ENCODE measurements around the gene BARD1.
"Not testable (repeated sequence)": the region's sequence is repeated elsewhere in the genome, so short reads cannot be mapped to it uniquely, and the experiment has no call there.

BARD1 gene

DNA sequence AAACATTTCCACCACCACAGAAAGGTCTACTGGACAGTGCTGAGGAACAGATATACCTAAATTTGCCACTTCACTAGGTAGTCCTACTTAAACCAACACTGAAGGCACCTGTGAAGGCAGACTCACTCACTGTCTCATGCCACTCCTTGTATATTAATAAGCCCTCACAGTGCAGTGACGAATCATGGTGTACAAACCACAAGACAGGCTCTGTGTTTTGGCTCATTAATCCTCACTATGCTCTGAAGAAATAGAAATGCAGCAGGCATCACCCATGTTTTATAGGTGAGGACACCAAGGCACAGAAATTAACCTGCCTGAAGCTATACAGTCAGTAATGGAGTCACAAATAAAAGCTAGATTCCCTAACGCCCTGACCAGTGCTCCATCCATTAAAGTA lies 44.3 kb downstream of the BARD1 start:
- DNase-seq (ENCODE audit: low read depth in 2 of 2) = no peak

DNA sequence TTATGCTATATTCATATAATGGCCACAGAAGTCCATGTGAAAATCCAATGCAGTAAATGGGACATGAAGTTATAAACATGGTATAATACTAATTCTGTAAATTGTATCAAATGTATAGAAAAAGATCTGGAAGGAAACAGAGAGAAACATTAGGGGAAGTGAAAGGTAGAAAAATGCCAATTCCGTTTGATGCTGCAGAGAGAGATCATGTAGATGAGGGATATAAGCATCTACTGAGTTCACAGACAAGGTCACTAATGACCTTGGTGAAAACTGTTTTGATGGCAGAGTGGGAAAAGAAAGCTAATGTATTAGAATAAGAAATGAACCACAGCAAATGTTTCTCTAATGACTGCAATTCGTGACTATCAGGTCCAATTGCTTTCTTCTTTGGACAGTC lies 56.0 kb downstream of the BARD1 start:
- DNase-seq (ENCODE audit: low read depth in 2 of 2) = no peak

DNA sequence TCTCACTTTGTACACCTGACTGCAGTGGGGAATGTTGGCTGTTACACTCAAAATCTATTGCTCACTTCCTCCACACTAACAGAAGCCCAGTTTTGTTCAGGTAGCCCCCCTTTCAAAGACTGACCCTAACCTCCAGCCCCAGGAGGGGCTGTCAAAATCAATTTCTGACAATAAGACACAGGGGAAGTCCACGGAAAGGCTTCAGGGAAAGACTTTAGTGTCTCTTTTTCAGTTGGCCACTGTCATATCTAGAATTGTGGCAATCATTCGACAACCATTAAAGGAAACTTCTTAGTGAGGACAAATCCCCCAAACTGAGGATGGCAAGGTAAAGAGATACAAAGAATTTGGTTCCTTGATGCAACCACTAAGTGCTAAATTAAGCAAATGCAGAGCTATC lies 59.0 kb downstream of the BARD1 start:
- DNase-seq (ENCODE audit: low read depth in 2 of 2) = no peak

DNA sequence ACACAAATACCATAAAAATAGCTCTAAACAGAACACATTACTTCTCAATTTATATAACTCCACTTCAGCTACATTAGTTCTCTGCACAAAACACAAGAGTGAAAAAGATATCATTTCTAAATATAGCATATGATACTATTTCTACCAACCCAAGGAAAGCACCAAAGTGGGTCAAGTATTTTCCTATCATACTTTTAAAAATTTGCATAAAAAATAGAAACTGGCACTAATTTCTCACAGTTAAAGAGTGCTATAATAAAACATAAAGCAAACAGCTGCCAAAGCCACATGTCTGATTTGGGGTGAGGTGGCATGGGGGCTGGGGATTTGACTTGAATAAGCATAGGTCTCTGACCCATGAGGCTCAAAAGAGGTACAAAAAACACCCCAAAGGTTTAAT lies 61.5 kb downstream of the BARD1 start:
- no peak for DNase-seq (ENCODE audit: low read depth in 2 of 2)

DNA sequence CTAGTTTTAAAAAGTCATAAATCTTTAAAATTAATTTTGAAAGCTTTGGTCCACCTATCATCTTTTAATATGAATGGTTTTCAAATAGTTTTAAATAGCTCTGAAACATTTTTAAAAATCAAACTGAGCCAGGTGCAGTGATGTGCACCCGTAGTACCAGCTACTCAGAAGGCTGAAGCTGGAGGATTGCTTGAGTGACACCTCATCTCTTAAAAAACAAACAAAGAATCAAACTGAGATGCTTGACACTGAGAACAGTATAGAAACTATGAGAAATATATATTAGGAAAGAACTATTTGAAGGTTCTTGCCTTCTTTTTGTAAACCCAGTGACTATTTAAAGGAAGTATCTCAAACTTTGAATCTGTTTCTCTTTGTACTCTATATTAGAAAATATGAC lies 67.4 kb downstream of the BARD1 start:
- no peak for DNase-seq (ENCODE audit: low read depth in 2 of 2)

DNA sequence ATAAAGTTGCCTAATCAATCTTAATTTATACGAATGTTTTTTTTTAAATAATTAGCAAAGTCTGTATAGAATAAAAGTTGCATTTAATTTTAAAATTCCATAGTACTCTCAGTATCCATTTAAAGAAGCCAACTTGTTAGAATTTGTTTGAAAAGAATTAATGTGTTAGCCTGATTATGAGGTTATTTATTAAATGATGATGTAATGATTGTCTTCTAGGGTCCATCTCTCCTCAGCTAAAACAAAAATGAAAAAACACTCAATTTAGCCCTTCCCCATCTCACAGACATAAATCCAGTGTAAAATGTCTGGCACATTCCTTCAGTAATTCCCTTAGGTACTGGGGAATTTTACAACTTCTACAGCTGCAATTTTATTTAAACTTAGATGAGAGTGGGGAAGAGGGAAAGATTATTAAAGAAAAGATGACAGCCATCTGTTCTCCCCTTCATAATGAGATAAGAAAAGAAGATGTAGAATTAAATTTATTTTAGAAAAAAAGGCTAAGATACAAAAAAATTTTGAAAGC lies 68.6 kb downstream of the BARD1 start:
- DNase-seq (ENCODE audit: low read depth in 2 of 2) = no peak

DNA sequence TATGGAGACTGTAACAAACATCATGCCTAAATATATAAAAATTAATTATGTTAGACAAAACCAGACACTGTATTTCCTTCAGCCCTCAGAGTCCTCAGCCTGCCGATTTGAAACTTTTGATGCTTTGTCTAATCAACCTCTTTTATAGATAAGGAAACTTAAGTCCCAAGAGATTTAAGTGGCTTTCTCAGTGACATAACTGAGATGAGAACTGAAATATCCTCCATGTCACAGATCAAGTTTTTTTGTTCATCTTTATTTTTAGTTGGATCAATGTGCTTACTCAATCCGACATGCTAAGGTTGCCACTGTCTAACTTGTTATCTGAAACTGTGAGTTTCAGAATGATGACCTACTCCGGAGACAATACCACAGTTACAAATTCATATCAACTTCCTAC lies 72.3 kb downstream of the BARD1 start:
- no peak for DNase-seq (ENCODE audit: low read depth in 2 of 2)

DNA sequence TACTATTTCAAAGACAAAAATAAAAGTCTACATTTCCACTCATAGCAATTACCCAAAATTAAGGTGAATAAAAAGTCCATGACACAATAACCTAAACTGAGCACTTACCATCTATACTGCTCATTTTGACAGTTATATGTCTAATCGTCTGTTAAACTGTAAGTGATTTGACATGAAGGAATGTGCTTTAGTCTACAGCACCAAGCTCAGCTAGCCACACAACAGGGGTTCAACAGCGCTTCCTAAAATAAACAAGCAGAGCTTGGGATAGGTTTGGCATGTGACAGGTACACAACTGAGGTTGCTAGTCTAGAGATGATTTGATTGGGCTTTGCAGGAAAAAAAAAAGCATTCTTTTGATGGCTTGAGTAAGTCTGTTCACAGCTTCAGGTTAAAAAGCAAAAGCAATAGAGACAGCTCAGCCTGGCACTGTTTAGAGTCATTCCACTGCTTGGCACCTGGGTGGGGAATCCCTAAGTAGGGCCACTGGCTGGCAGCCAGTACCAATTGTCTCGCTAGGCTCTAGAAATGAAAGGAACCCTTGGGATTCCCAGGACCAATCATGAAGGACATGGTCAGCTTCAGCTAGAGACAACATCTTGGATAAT lies 78.6 kb downstream of the BARD1 start:
- DNase-seq (ENCODE audit: low read depth in 2 of 2) = no peak

DNA sequence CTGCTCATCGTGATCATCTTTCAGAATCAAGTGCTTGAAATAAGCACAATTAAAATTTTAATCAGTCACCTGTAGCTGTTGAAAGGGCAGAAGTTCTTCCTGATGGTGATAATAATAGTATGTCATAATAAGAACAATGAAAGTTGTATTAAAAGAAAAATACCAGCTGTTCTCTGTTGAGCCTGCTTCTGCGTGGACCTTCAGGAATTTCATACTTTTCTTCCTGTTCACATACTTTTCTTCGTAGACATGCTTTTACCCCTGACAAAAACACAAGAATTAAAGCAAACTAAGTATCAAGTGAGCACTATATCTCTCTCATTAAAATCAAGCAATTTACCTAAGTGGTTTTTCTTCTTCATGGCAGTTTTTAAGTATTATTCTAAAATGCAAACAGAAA lies 79.2 kb downstream of the BARD1 start:
- no peak for DNase-seq (ENCODE audit: low read depth in 2 of 2)

DNA sequence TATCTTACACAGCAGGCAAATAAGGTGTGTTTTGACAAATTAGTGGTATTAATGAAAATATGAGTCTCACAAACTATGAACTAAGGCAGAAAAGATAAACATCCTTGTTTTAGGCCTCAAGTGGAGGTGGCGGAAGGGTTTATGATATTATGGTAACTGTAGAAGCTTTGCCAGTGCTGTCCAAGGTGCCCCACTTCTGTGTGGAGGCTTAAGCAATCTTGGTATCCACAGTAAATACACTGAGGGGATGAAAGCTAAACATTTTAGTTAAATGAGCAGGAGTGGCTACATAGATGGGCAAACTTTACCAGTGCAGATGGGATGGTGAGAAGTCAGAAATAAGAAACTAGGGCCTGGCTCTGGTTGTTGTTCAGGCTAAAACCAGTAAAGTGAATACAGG lies 84.7 kb downstream of the BARD1 start:
- DNase-seq (ENCODE audit: low read depth in 2 of 2) = no peak

DNA sequence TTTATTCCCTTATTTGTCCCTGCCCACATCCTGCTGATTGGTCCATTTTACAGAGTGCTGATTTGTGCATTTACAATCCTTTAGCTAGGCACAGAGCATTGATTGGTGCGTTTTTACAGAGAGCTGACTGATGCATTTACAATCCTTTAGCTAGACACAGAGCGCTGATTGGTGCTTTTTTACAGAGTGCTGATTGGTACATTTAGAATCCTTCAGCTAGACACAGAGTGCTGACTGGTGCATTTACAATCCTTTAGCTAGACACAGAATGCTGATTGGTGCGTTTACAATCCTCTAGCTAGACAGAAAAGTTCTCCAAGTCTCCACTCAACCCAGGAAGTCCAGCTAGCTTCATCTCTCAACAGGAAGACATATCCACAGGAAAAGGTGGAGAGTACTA lies 91.6 kb downstream of the BARD1 start:
- not testable (repeated sequence) for DNase-seq (ENCODE audit: low read depth in 2 of 2)

DNA sequence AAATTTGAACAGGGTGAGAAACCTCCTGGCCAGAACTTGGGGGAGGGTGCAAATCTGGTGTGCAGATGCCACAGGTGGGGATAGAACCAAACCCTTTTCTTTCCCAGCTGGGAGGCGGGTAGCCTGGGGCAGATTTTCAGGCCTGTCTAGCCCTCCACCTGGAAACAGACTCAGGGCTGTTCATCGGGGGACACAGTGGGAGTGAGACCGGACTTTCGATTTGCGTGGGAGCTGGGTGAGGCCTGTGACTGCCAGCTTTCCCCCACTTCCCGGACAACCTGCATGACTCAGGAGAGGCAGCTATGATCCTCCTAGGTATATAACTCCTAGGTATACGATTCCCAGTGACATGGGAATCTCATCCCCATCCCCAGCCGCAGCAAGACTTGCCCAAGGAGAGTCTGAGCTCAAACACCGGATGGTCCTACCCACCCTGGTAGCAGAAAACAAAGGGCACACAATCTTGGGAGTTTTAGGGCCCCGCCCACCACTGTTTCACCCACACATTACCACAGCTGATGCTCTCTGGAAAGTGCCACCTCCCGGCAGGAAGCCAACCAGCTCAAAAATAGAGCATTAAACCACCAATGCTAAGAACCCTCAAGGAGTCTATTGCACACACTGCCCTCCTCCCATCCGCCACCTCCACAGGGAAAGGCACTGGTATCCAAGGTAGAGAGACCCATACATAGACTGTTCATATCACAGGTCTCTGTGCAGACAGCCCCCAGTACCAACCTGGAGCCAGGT lies 92.5 kb downstream of the BARD1 start:
- no peak for DNase-seq (ENCODE audit: low read depth in 2 of 2)

DNA sequence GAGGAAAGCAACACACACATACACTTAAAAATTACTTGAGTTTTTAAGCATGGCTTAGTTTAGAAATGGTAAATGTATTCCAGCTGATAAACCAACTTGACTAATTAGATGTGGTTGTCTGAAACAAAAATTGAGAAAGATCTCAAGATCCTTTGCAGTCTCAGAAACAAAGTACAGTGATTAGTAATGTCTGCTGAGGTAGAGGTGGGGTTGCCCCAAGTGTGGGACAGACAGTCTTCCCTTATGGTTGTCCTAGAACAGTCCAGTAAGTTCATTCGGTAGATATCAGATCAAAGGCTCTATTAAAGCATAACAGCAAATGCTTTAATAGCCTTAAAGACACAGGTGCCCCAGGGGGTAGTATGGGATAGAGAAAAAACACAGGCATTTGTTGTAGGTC lies 94.5 kb downstream of the BARD1 start:
- DNase-seq (ENCODE audit: low read depth in 2 of 2) = no peak

DNA sequence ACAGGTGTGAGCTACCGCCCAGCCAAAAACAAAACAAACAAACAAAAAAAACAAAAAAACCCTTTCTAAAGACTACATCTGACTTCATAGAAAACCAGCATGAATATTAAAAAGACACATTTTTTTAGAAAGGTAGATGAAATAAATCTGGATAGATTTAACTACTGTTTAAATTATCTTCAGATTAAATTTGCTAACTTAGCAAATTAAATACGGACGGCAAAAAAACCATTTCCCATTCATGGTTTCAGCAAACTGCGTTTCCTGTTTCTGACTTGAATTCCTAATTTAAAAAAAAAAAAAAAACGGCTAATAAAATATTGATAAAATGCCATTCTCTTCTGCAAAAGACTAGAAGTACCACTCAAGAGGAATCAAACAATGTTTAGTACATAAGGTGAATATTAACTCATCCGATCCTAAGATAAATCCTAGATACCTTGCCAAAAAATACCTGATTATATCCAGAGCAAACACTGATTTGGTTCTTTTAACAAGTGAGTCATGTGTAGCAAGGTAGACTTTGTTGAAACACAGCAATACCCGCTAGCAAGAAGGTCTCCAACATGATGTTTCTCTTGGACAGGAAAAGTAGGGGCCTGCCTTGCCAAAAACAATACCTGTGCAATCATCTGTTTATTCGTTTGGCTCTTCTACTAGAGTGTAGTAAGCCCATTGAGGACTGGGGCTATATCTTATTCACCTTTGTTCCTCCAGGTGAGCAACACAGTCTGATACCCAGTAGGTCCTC lies 96.2 kb downstream of the BARD1 start:
- DNase-seq (ENCODE audit: low read depth in 2 of 2) = no peak

DNA sequence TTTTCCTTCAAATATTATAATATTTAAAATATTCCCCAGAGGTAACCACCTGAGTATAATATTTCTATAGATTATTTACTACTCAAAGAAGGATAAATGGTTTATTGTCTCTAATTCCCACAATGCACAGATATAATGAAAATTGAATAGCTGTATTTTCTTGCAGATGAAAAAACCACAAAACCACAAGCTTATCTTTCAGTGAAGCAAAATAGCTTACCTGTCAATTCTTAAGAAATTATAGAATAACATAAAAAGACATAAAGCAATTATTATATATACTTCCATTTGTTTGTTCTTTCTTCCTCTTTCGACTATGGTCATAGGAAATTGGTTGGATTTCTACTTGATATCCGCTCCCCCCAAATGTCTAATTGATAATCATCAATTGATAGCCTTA lies 98.8 kb downstream of the BARD1 start:
- no peak for DNase-seq (ENCODE audit: low read depth in 2 of 2)

DNA sequence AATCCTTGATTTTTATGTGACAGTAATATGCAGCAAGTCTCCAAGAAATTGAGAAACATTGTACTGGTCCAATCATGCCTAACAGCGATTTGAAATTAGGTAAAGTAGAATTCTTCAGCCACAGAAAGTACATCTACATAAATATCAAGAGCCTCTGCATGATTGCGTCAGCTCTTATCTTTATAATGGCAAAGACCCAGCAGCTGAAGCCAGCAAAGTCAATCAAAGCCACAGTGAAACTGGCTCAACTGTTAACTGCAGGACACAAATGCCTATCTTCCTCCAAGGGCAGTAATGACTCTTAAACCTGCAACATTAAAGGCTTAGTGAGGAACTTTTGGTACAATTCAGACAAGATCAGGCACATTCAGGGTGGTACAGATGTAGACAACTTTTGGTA lies 102.5 kb downstream of the BARD1 start:
- no peak for DNase-seq (ENCODE audit: low read depth in 2 of 2)

DNA sequence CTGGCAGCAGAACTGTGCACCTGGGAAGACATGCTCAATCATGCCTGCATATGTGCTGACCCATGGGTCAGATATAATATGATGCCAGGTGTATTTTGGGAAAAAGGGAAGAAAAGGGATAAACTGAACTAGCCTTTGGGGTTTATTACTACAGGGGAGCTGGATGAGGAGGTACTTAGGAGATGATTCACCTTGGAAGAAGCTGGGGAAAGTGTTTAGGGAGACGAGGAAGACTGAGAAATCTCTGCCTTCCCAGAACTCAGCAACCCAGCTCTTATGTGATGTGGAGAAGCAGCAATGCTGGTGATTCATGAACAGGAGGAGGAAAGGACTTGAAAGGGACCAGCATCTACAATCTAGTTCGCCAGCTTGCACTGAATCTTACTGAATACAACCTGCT lies 110.2 kb downstream of the BARD1 start:
- DNase-seq (ENCODE audit: low read depth in 2 of 2) = no peak

DNA sequence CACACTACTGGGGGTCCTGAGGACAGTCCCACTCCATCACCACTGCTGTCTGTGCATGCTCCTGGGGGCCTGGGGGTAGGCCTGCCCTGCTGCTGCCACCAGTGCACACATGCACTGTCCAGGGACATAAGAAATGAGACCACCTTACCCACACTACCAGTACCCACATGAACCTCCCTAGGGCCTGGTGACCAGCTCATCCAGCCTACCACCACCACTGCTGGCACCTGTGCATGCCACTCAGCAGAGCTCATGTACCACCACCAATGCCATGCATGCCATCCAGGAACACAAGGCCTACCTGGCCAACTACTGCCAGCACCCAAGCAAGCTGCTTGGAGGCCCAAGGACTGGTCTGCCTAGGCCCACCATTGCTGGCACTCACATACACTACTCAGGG lies 112.8 kb downstream of the BARD1 start:
- no peak for DNase-seq (ENCODE audit: low read depth in 2 of 2)

DNA sequence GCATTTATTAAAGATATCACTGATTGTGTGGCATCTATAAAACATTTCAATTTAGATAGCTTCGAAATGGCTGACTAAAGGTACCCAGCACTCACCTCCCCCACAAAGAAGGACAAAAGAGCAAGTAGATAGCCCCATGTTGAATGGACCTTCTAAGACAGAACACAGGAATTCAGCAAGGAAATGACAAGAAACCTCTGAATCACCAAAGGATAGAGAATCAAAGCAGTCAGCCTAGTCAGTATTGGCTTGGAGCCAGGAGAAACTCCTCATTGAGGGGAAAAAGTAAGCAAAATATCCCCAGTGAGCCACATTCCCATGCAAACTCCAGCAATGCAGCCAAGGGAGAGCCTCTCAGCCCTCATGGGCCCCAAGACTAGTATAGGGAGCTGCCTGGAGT lies 113.7 kb downstream of the BARD1 start:
- DNase-seq (ENCODE audit: low read depth in 2 of 2) = no peak

DNA sequence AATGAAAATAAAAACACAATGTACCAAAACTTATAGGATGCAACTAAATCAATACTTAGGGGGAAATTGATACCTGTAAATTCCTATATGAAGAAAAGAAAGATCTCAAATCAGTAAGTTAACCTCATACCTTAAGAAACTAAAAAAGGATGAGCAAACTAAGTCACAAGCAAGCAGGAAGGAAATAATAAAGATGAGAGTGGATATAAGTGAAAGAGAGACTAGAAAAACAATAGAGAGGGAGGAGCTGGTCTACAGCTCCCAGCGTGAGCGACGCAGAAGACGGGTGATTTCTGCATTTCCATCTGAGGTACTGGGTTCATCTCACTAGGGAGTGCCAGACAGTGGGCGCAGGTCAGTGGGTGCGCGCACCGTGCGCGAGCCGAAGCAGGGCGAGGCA lies 125.9 kb downstream of the BARD1 start:
- not testable (repeated sequence) for DNase-seq (ENCODE audit: low read depth in 2 of 2)

DNA sequence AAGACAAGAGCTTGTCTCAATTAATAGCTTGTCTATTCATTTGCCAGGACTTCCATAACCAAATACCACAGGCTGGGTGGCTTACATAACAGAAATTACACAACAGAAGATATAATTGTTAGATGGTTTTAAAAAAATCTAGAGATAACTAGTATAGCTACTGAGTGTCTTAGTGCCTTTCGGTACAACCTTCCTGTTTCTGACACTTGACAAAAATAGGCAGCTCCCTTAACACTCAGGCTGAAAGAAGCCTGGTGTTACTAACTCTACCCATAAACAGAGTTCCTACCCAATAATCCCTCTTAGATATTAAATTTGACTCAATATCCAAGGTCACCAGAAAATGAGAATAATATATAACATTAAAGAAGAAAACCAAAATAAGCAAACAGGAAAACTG lies 129.7 kb downstream of the BARD1 start:
- DNase-seq (ENCODE audit: low read depth in 2 of 2) = no peak

DNA sequence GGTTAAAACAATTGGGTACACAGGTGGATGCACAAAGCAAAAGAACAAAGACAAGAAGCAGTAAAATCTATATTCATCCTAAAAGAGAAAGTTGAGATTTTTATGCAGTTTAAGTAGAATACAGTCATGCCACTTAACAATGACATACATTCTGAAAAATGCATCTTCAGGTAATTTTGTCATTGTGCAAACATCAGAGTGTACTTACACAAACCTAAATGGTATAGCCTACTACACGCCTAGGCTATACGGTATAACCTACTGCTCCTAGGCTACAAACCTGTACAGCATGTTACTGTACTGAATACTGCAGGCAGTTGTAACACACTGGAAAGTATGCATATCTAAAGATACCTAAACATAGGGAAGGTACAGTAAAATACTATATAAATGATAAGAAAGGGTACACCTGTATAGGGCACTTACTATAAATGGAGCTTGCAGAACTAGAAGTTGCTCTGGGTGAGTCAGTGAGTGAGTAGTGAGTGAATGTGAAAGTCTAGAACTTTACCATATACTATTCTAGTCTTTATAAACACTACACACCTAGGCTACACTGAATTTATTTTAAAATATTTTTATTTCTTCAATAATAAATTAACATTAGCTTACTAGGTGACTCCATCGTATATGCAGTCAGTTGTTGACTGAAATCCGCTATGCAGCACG lies 132.9 kb downstream of the BARD1 start:
- DNase-seq (ENCODE audit: low read depth in 2 of 2) = no peak
